SK-N-SH (cell line): Measurements from ENCODE around the gene ZNF74. TPM values are rescaled to one million over a fixed set of nuclear protein-coding genes. Genes with fewer than 3 reads are reported as not detected.

Source experiments
- CTCF ChIA-PET: fragments of 300-600, 350-600 bp; formaldehyde crosslinking; extraction: SDS; loops from one replicate; lab custom pipeline; 2021; lab: Yijun Ruan, JAX
- POLR2A ChIA-PET: fragments of 350-600 bp; sonication (Branson Sonifier 250); formaldehyde crosslinking; extraction: SDS; loops from one replicate; lab custom pipeline; 2020; ENCODE audit warnings: antibody characterized with exemption, inconsistent platforms; lab: Yijun Ruan, JAX
- DNase-seq: peaks from one replicate; pipeline ENCODE4 v3.0.0; 2012
- H2AFZ ChIP-seq: fragments of 200-600 bp; sonication (generic); 2 replicates; pipeline ENCODE4 v1.8.1; 2016; ENCODE audit warnings: antibody characterized with exemption, mild to moderate bottlenecking, low read depth
- H3F3A ChIP-seq: fragments of 200-600 bp; sonication (generic); replicated peaks from 2 replicates; pipeline ENCODE3; 2016; ENCODE audit warnings: antibody characterized with exemption, mild to moderate bottlenecking; ENCODE audit not compliant: insufficient read depth
- H3K27ac ChIP-seq, 2 experiments: fragments of 200-500 bp in 1 of 2; fragments of 200-600 bp in 1 of 2; sonication (Bioruptor generic) in 1 of 2; sonication (generic), shearing (Covaris generic) in 1 of 2; 2 replicates each; pipeline versions ENCODE4 v1.5.1 to v1.6.1; 2014 to 2016; ENCODE audit warnings: low read depth in 2 of 2, inconsistent platforms in 1 of 2, low read length in 1 of 2, mild to moderate bottlenecking in 1 of 2, mixed read lengths in 1 of 2
- H3K27me3 ChIP-seq: fragments of 200-600 bp; sonication (generic), shearing (Covaris generic); 2 replicates; pipeline ENCODE4 v1.6.1; 2016; ENCODE audit warnings: mixed run types; ENCODE audit not compliant: insufficient read depth
- H3K36me3 ChIP-seq, 2 experiments: fragments of 200-500 bp in 1 of 2; fragments of 200-600 bp in 1 of 2; sonication (Bioruptor generic) in 1 of 2; sonication (generic) in 1 of 2; replicated peaks in 1 of 2; 2 replicates each; pipeline versions ENCODE3 to v1.5.1; 2014 to 2016; ENCODE audit warnings: low read length in 1 of 2, mild to moderate bottlenecking in 1 of 2; ENCODE audit not compliant: insufficient read depth in 2 of 2, control insufficient read depth in 1 of 2
- H3K4me1 ChIP-seq, 2 experiments: fragments of 200-500 bp in 1 of 2; fragments of 200-600 bp in 1 of 2; sonication (Bioruptor generic) in 1 of 2; sonication (generic), shearing (Covaris generic) in 1 of 2; 2 replicates each; pipeline versions ENCODE4 v1.5.1 to v1.6.1; 2014 to 2016; ENCODE audit warnings: low read depth in 1 of 2, low read length in 1 of 2, mixed run types in 1 of 2; ENCODE audit not compliant: insufficient read depth in 2 of 2, control insufficient read depth in 1 of 2
- H3K4me2 ChIP-seq: fragments of 200-600 bp; sonication (generic), shearing (Covaris generic); 2 replicates; pipeline ENCODE4 v1.6.1; 2017; ENCODE audit warnings: mixed run types
- H3K4me3 ChIP-seq, 2 experiments: fragments of 200-500 bp in 1 of 2; fragments of 200-600 bp in 1 of 2; sonication (Bioruptor generic) in 1 of 2; sonication (generic), shearing (Covaris generic) in 1 of 2; 2 replicates each; pipeline versions ENCODE4 v1.5.1 to v1.8.1; 2014 to 2016; ENCODE audit warnings: low read depth in 2 of 2, inconsistent platforms in 1 of 2, low read length in 1 of 2, mild to moderate bottlenecking in 1 of 2, mixed read lengths in 1 of 2, moderate library complexity in 1 of 2
- H3K79me2 ChIP-seq: fragments of 200-600 bp; sonication (generic); 2 replicates; pipeline ENCODE4 v1.8.1; 2017; ENCODE audit warnings: mild to moderate bottlenecking; ENCODE audit not compliant: insufficient read depth
- H3K9ac ChIP-seq: fragments of 200-600 bp; sonication (generic); 2 replicates; pipeline ENCODE4 v1.6.1; 2017; ENCODE audit warnings: mixed run types
- H3K9me2 ChIP-seq: fragments of 200-600 bp; sonication (generic); 2 replicates; pipeline ENCODE4 v1.6.1; 2017; ENCODE audit warnings: mixed run types
- H3K9me3 ChIP-seq: fragments of 200-600 bp; sonication (generic); 2 replicates; pipeline ENCODE4 v1.6.1; 2017; ENCODE audit warnings: mixed run types, mild to moderate bottlenecking, moderate library complexity
- H4K20me1 ChIP-seq: fragments of 200-600 bp; sonication (generic); 2 replicates; pipeline ENCODE4 v1.6.1; 2017; ENCODE audit warnings: mild to moderate bottlenecking, mixed run types; ENCODE audit not compliant: insufficient read depth
- CHD2 ChIP-seq: fragments of 150-350 bp; IDR thresholded peaks from 2 replicates; pipeline ENCODE4 v1.6.1; 2018; ENCODE audit warnings: low read length; ENCODE audit not compliant: partially characterized antibody
- EZH2phosphoT487 ChIP-seq: fragments of 200-600 bp; sonication (generic); IDR thresholded peaks from 2 replicates; pipeline ENCODE4 v1.6.1; 2017; ENCODE audit warnings: low read depth, mixed run types, mild to moderate bottlenecking, antibody characterized with exemption, moderate library complexity, borderline replicate concordance
- JUND ChIP-seq: IDR thresholded peaks from 2 replicates; pipeline ENCODE4 v1.4.0; 2012
- MAX ChIP-seq: IDR thresholded peaks from 2 replicates; pipeline ENCODE4 v1.4.0; 2012; ENCODE audit warnings: low read depth
- MXI1 ChIP-seq: IDR thresholded peaks from 2 replicates; pipeline ENCODE4 v1.6.1; 2012; ENCODE audit warnings: mild to moderate bottlenecking, low read depth, low read length, improper control_type of control experiment
- RAD21 ChIP-seq: IDR thresholded peaks from 2 replicates; pipeline ENCODE4 v1.6.1; 2012; ENCODE audit warnings: mild to moderate bottlenecking, low read length
- RCOR1 ChIP-seq: fragments of 150-350 bp; IDR thresholded peaks from 2 replicates; pipeline ENCODE4 v1.6.1; 2017; ENCODE audit warnings: antibody characterized with exemption, low read length
- RXRA ChIP-seq: IDR thresholded peaks from 2 replicates; pipeline ENCODE4 v1.4.0; 2012; ENCODE audit warnings: low read depth, mild to moderate bottlenecking, borderline replicate concordance
- SIN3A ChIP-seq: IDR thresholded peaks from 2 replicates; pipeline ENCODE4 v1.6.1; 2012; ENCODE audit warnings: low read depth, mild to moderate bottlenecking, low read length, moderate library complexity, borderline replicate concordance
- ZBTB33 ChIP-seq: IDR thresholded peaks from 2 replicates; pipeline ENCODE4 v1.4.0; 2012; ENCODE audit warnings: low read depth, borderline replicate concordance
- WGBS: methylation state at CpG from one replicate; pipeline ENCODE4 v1.1.6; 2017; ENCODE audit warnings: low lambda C conversion rate; 5-methylcytosine and 5-hydroxymethylcytosine counted together
- polyA plus RNA-seq, 3 experiments: library from polyadenylated mRNA; depleted of rRNA; stranded (reverse); fragments of >200 nt; gene quantifications; 2 replicates each; pipeline ENCODE4 v1.2.3, GENCODE V29; 2012

Gene ZNF74
- polyA plus RNA-seq, 1 of the 3 experiments (the other 2 are of a cell fraction) = 8.0 TPM

DNA sequence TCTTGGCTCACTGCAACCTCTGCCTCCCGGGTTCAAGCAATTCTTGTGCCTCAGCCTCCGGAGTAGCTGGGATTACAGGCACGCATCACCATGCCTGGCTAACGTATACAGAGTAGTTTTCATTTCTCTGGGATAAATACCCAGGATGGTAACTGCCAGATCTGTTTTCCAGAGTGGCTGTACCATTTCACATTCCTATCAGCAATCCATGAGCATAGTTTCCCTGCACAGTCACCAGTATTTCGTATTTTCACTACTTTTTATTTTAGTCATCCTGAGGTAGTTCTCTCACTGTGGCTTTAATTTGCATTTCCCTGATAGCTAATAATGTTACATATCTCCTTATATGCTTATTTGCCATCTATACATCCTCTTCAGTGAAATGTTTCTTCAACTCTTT is 54.7 kb downstream of the ZNF74 start:
- ChIA-PET CTCF (interaction anchor here (0.7 to 1.6 kb wide), 3 partner anchors 8 to 30 kb away, joined by 3 to 4 read pairs (median 3); no protein-coding TSS in a partner anchor), POLR2A (no interaction called here)
- WGBS = 75% methylated on average over 5 of the region's 5 CpGs
- Histone ChIP-seq H4K20me1 (no peaks in the 10 kb centered on the region), H2AFZ (no peak overlapping the region), H3K36me3 (peaks cover 21 to 27% of the 10 kb centered on the region in 2 experiments), H3F3A (peaks cover 3% of the 10 kb centered on the region), H3K9me3 (no peaks in the 10 kb centered on the region), H3K9ac (no peak overlapping the region), H3K79me2 (no peaks in the 10 kb centered on the region), H3K27ac (no peak overlapping the region), H3K4me1 (no peaks in the 10 kb centered on the region), H3K9me2 (no peaks in the 10 kb centered on the region), H3K4me3 (no peak overlapping the region), H3K4me2 (no peak overlapping the region), H3K27me3 (no peaks in the 10 kb centered on the region)
- no peak for TF ChIP-seq MAX
- no peak for TF ChIP-seq ZBTB33
- no peak for TF ChIP-seq EZH2phosphoT487
- TF ChIP-seq JUND = no peak
- no peak for DNase-seq

DNA sequence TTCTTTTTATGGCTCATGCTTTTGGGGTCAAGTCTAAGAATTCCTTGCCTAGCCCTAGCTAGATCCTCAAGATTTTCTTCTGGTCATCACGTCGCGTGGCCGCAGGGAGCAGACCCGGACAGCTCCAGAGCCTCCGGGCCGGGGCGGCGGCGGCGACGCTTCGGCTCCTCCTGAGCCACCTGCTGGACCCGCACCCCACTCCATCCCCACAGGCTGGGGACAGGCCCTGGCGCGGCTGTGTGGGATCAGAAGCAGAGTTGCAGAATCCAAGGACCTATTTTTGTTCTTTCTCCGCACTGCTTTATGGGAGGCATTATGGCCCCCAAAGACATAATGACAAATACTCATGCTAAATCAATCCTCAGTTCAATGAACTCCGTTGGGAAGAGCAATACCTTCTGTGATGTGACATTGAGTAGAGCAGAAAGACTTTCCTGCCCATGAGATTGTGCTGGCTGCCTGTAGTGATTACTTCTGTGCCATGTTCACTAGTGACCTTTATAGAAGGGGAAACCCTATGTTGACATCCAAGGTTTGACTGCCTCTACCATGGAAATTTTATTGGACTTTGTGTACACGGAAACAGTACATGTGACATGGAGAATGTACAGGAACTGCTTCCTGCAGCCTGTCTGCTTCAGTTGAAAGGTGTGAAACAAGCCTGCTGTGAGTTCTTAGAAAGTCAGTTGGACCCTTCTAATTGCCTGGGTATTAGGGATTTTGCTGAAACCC is 56.0 kb downstream of the ZNF74 start:
- Histone ChIP-seq H3K9ac (no peak overlapping the region), H3K9me3 (no peaks in the 10 kb centered on the region), H4K20me1 (no peaks in the 10 kb centered on the region), H3K36me3 (peaks cover 21 to 27% of the 10 kb centered on the region in 2 experiments), H3K4me1 (no peaks in the 10 kb centered on the region), H3K27ac (no peak overlapping the region), H3K4me3 (no peak overlapping the region), H2AFZ (no peak overlapping the region), H3F3A (peaks cover 4% of the 10 kb centered on the region), H3K27me3 (no peaks in the 10 kb centered on the region), H3K79me2 (no peaks in the 10 kb centered on the region), H3K9me2 (no peaks in the 10 kb centered on the region), H3K4me2 (no peak overlapping the region)
- 98% methylated on average over 19 of the region's 19 CpGs for WGBS
- ChIA-PET POLR2A (no interaction called here), CTCF (interaction anchor here (0.5 to 1.6 kb wide), 2 partner anchors 9 to 27 kb away, joined by 3 read pairs; no protein-coding TSS in a partner anchor)
- TF ChIP-seq SIN3A (no peak), RAD21 (no peak), CHD2 (no peak), RXRA (no peak), ZBTB33 (no peak), MXI1 (no peak), RCOR1 (no peak)
- no peak for DNase-seq
